ENCODE data around the gene MRPL12.

The MRPL12 gene

GRCh38 chr17:81711814-81712467, 8.8 kb downstream of the MRPL12 start, which contains the start of gene SLC25A10:
TSS of gene SLC25A10 (plus strand) at chr17:81712284. CDS start at chr17:81712427, 143 bp downstream.
- TF ChIP-seq CTCF (conservative IDR thresholded peaks at IDR 0.05) = no peak
- H3K27ac ChIP-seq = peak within 1 kb of the TSS; percentile 94

DNA sequence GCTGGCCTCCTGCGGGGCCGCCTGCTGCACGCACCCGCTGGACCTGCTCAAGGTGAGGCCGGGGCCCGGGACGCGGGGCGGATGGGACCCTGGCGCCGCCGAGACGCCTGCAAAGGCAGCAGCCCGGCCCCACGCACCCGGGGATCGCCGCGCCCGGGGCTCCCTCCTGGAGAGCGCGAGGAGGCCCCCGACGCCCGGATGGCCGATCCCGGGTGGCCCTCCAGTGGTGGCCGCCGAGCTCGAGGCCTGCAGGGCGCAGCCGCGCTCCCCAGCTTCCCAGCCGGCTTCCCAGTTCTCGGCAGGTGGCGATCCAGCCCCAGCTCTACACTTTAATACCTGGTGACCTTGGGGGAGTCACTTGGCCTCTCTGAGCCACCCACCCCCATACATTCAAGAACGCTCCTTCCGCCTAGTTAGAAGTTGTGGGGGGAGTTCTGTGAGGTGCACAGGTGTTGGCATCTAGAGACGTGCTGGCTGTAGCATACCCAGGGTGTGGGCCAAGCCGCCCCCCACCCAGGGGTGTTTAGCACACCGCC, 9.4 kb downstream of the MRPL12 start:
- peak overlapping the region; percentile 94 for H3K27ac ChIP-seq
- peak; percentile 30; the same call in 1 of the 2 replicates for TF ChIP-seq CTCF (conservative IDR thresholded peaks at IDR 0.05)

GRCh38 chr17:81713004-81713555, 9.9 kb downstream of the MRPL12 start:
- H3K27ac ChIP-seq = peak overlapping the region; percentile 94
- TF ChIP-seq CTCF (conservative IDR thresholded peaks at IDR 0.05) = no peak

DNA sequence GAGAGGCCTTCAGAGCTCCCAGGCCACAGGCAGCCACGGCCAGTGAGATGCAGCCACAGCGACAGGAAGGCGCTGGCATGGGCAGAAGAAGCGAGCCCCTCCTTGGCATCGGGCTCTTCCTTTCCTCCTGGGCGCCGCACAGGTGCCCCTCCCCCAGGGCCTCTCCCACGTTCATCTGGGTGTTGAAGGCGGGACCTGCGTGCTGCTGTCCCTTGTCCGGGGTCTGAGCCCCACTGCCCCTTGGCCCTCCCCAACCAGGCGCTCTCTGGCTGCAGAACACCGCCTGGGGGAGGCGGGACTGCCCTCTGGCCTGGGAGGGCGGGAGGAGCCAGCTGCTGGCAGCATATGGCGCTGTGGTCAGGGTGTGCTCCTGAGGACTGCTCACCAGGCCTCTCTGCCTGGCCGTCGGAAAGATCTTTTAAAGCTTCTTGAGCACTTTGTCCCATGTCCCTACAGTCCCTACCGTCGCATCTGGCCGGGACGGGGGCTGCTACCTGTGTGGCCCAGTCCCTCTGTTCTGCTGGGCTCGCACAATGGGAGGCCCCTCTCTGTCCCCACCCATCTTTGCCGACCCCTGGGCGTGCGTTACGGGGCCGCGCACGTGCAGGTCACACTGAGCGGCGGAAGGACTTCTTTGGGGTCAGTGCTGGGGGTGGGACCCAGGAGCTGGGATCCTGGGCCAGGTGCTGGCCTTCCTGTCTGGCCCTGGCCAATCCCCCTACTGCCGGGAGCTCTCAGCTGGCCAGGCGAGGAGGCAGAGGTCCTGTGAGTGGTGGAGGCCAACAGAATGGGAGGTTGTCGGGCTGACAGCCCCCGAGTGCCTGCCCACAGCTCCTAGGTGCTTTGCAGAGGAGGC, 10.6 kb downstream of the MRPL12 start:
- no peak for TF ChIP-seq CTCF (conservative IDR thresholded peaks at IDR 0.05)
- H3K27ac ChIP-seq = peak overlapping the region; percentile 94

- no peak for TF ChIP-seq CTCF (conservative IDR thresholded peaks at IDR 0.05)
- H3K27ac ChIP-seq = peak overlapping the region; percentile 94
Observed at GRCh38 chr17:81714412-81715106, 11.4 kb downstream of the MRPL12 start.

- TF ChIP-seq CTCF (conservative IDR thresholded peaks at IDR 0.05) = no peak
- peak overlapping the region; percentile 94 for H3K27ac ChIP-seq
Observed at GRCh38 chr17:81715107-81715871, 12.1 kb downstream of the MRPL12 start.

Data from VCaP (cell line).